ENCODE results near the gene MALT1.
"Not testable (repeated sequence)": the region's sequence is repeated elsewhere in the genome, so short reads cannot be mapped to it uniquely, and the experiment has no call there.

The MALT1 gene

GRCh38 chr18:58772161-58772560 is 100.9 kb downstream of the MALT1 start:
- Histone ChIP-seq H3K4me1 (ENCODE audit: low read length) (peaks cover 12% of the 10 kb centered on the region), H2AFZ (ENCODE audit: low read length) (no peak overlapping the region)
- TF ChIP-seq EZH2 (optimal IDR thresholded peaks at IDR 0.05; ENCODE audit: low read depth, low read length) (no peak), EZH2phosphoT487 (IDR thresholded peaks at IDR 0.05; ENCODE audit: low read length) (no peak), CTCF (IDR thresholded peaks at IDR 0.05; ENCODE audit: low read length) (no peak)

GRCh38 chr18:58776084-58776483 is 104.8 kb downstream of the MALT1 start:
- TF ChIP-seq EZH2 (optimal IDR thresholded peaks at IDR 0.05; ENCODE audit: low read depth, low read length), result no peak
- no peak for TF ChIP-seq CTCF (IDR thresholded peaks at IDR 0.05; ENCODE audit: low read length)
- TF ChIP-seq EZH2phosphoT487 (IDR thresholded peaks at IDR 0.05; ENCODE audit: low read length), result no peak
- Histone ChIP-seq H3K9me3 (replicated peaks; ENCODE audit: insufficient read depth, low read length) (no peaks in the 10 kb centered on the region), H3K36me3 (replicated peaks; ENCODE audit: insufficient read depth, low read length) (no peaks in the 10 kb centered on the region), H4K20me1 (ENCODE audit: insufficient read depth, low read length) (no peaks in the 10 kb centered on the region), H2AFZ (ENCODE audit: low read length) (no peak overlapping the region), H3K4me3 (ENCODE audit: low read length) (no peak overlapping the region), H3K4me1 (ENCODE audit: low read length) (peaks cover 2% of the 10 kb centered on the region), H3K4me2 (ENCODE audit: low read depth, low read length) (no peak overlapping the region), H3K27me3 (replicated peaks; ENCODE audit: insufficient read depth, low read length) (no peaks in the 10 kb centered on the region), H3K79me2 (ENCODE audit: low read length) (no peaks in the 10 kb centered on the region), H3K9me2 (replicated peaks; ENCODE audit: insufficient read depth, low read length) (no peaks in the 10 kb centered on the region), H3F3A (ENCODE audit: insufficient read depth, low read length) (0 out of 2 replicates have a peak, but pooled peaks cover under 1% of the 10 kb centered on the region), H3K9ac (ENCODE audit: low read length) (no peak overlapping the region), H3K27ac (ENCODE audit: low read length) (no peak overlapping the region)
- peak; percentile 5 for DNase-seq

More at GRCh38 chr18:58772161-58772560, 100.9 kb downstream of the MALT1 start:
- no peaks in the 10 kb centered on the region for H4K20me1 ChIP-seq (ENCODE audit: insufficient read depth, low read length)
- peaks cover 9% of the 10 kb centered on the region for H3F3A ChIP-seq (ENCODE audit: insufficient read depth, low read length)
- no peaks in the 10 kb centered on the region for H3K36me3 ChIP-seq (replicated peaks; ENCODE audit: insufficient read depth, low read length)
- H3K79me2 ChIP-seq (ENCODE audit: low read length), result no peaks in the 10 kb centered on the region
- no peak overlapping the region for H3K9ac ChIP-seq (ENCODE audit: low read length)
- no peak overlapping the region for H3K27ac ChIP-seq (ENCODE audit: low read length)
- H3K9me2 ChIP-seq (replicated peaks; ENCODE audit: insufficient read depth, low read length), result no peaks in the 10 kb centered on the region
- no peaks in the 10 kb centered on the region for H3K9me3 ChIP-seq (replicated peaks; ENCODE audit: insufficient read depth, low read length)
- H3K27me3 ChIP-seq (replicated peaks; ENCODE audit: insufficient read depth, low read length), result no peaks in the 10 kb centered on the region; the same call in 1 of the 2 replicates
- no peak overlapping the region for H3K4me2 ChIP-seq (ENCODE audit: low read depth, low read length)
- no peak for DNase-seq
- no peak overlapping the region for H3K4me3 ChIP-seq (ENCODE audit: low read length)

- not testable (repeated sequence) for H3K9me2 ChIP-seq (replicated peaks; ENCODE audit: insufficient read depth, low read length); H3K4me2 ChIP-seq (ENCODE audit: low read depth, low read length); H3K4me1 ChIP-seq (ENCODE audit: low read length); H3K9me3 ChIP-seq (replicated peaks; ENCODE audit: insufficient read depth, low read length); H4K20me1 ChIP-seq (ENCODE audit: insufficient read depth, low read length); H3K27me3 ChIP-seq (replicated peaks; ENCODE audit: insufficient read depth, low read length); H3K36me3 ChIP-seq (replicated peaks; ENCODE audit: insufficient read depth, low read length); H3K9ac ChIP-seq (ENCODE audit: low read length); H3K27ac ChIP-seq (ENCODE audit: low read length); H3F3A ChIP-seq (ENCODE audit: insufficient read depth, low read length); H2AFZ ChIP-seq (ENCODE audit: low read length); H3K4me3 ChIP-seq (ENCODE audit: low read length); H3K79me2 ChIP-seq (ENCODE audit: low read length)
- peak; percentile 1 for DNase-seq
Measured at GRCh38 chr18:58776541-58776940, 105.3 kb downstream of the MALT1 start.

- TF ChIP-seq EZH2 (optimal IDR thresholded peaks at IDR 0.05; ENCODE audit: low read depth, low read length) (no peak), EZH2phosphoT487 (IDR thresholded peaks at IDR 0.05; ENCODE audit: low read length) (no peak), CTCF (IDR thresholded peaks at IDR 0.05; ENCODE audit: low read length) (no peak)
- no peak for DNase-seq
- Histone ChIP-seq H3K9ac (ENCODE audit: low read length) (no peak overlapping the region), H3K4me1 (ENCODE audit: low read length) (no peaks in the 10 kb centered on the region), H2AFZ (ENCODE audit: low read length) (no peak overlapping the region), H3K9me2 (replicated peaks; ENCODE audit: insufficient read depth, low read length) (no peaks in the 10 kb centered on the region), H3K9me3 (replicated peaks; ENCODE audit: insufficient read depth, low read length) (no peaks in the 10 kb centered on the region), H3F3A (ENCODE audit: insufficient read depth, low read length) (no peaks in the 10 kb centered on the region), H3K4me3 (ENCODE audit: low read length) (no peak overlapping the region), H3K27ac (ENCODE audit: low read length) (no peak overlapping the region), H3K27me3 (replicated peaks; ENCODE audit: insufficient read depth, low read length) (no peaks in the 10 kb centered on the region), H4K20me1 (ENCODE audit: insufficient read depth, low read length) (no peaks in the 10 kb centered on the region), H3K4me2 (ENCODE audit: low read depth, low read length) (no peak overlapping the region), H3K79me2 (ENCODE audit: low read length) (no peaks in the 10 kb centered on the region), H3K36me3 (replicated peaks; ENCODE audit: insufficient read depth, low read length) (no peaks in the 10 kb centered on the region)
Measured at GRCh38 chr18:58777471-58777870, 106.2 kb downstream of the MALT1 start.
